Endothelial cell of umbilical vein (primary cell): ENCODE measurements around the gene COBLL1. TPM values are rescaled to one million over a fixed set of nuclear protein-coding genes. Genes with fewer than 3 reads are reported as not detected.

ENCODE experiments used
- BruUV-seq: library from RNA; stranded (reverse); fragments of 400-500 nt; replicated peaks from 2 replicates; lab custom pipeline; 2021; lab: Mats Ljungman, UMichigan
- CTCF ChIA-PET: fragments of 300-600, 350-600 bp; sonication (Branson Sonifier 250); formaldehyde crosslinking; loops from one replicate; lab custom pipeline; 2021; ENCODE audit warnings: antibody characterized with exemption, inconsistent platforms; lab: Charles Lee
- POLR2A ChIA-PET: fragments of 300-600, 350-600 bp; sonication (Branson Sonifier 250); formaldehyde crosslinking; loops from one replicate; lab custom pipeline; 2021; ENCODE audit warnings: antibody characterized with exemption, inconsistent platforms; lab: Charles Lee
- DNase-seq: peaks from one replicate; pipeline ENCODE4 v3.0.0-alpha.2; 2011; ENCODE audit warnings: low read depth, low spot score
- FAIRE-seq: peaks from 2 replicates; lab custom pipeline; 2011; peaks lifted over from hg19 to GRCh38; lab: Jason Lieb, UNC
- H2AFZ ChIP-seq: 2 replicates; pipeline ENCODE4 v1.6.0; 2012; ENCODE audit warnings: low read depth, low read length, control low read depth, inconsistent platforms
- H3K27ac ChIP-seq: 2 replicates; pipeline ENCODE4 v1.5.1; 2011; ENCODE audit warnings: low read depth, mild to moderate bottlenecking, control low read depth, low read length, moderate library complexity; ENCODE audit not compliant: insufficient read depth
- H3K27me3 ChIP-seq, 2 experiments: 2 replicates each; pipeline versions ENCODE4 v1.6.0 to v1.6.1; 2011; ENCODE audit warnings: low read length in 2 of 2, mixed read lengths in 1 of 2; ENCODE audit not compliant: control insufficient read depth in 2 of 2, insufficient read depth in 2 of 2
- H3K36me3 ChIP-seq, 2 experiments: 2 replicates in 1 of 2; 3 replicates in 1 of 2; pipeline ENCODE4 v1.5.1; 2011; ENCODE audit warnings: low read length in 2 of 2, mild to moderate bottlenecking in 1 of 2, moderate library complexity in 1 of 2; ENCODE audit not compliant: control insufficient read depth in 2 of 2, insufficient read depth in 2 of 2; ENCODE audit errors: extremely low read depth in 1 of 2
- H3K4me1 ChIP-seq: 3 replicates; pipeline ENCODE4 v1.5.1; 2011; ENCODE audit warnings: mild to moderate bottlenecking, low read length; ENCODE audit not compliant: control insufficient read depth, insufficient read depth; ENCODE audit errors: extremely low read depth
- H3K4me2 ChIP-seq: 2 replicates; pipeline ENCODE4 v1.6.1; 2011; ENCODE audit warnings: low read length, control low read depth, mixed read lengths; ENCODE audit not compliant: insufficient read depth
- H3K4me3 ChIP-seq, 3 experiments: fragments of 200-600 bp in 1 of 3; sonication (generic), shearing (Covaris generic) in 1 of 3; replicated peaks in 1 of 3; 2 replicates each; pipeline ENCODE4 v1.5.1; 2011 to 2016; ENCODE audit warnings: control low read depth in 3 of 3, low read length in 3 of 3, mild to moderate bottlenecking in 2 of 3, inconsistent platforms in 1 of 3, low read depth in 1 of 3, moderate library complexity in 1 of 3; ENCODE audit not compliant: insufficient read depth in 1 of 3
- H3K79me2 ChIP-seq: 2 replicates; pipeline ENCODE4 v1.6.0; 2012; ENCODE audit warnings: low read length, inconsistent platforms; ENCODE audit not compliant: control insufficient read depth, insufficient read depth
- H3K9ac ChIP-seq: replicated peaks from 2 replicates; pipeline ENCODE3; 2011; ENCODE audit warnings: low read length, control low read depth; ENCODE audit not compliant: insufficient read depth; ENCODE audit errors: extremely low read depth
- H3K9me1 ChIP-seq: replicated peaks from 3 replicates; pipeline ENCODE4 v1.6.0; 2011; ENCODE audit warnings: mild to moderate bottlenecking, low read length; ENCODE audit not compliant: control insufficient read depth, insufficient read depth; ENCODE audit errors: extremely low read depth
- H3K9me3 ChIP-seq: replicated peaks from 2 replicates; pipeline ENCODE4 v1.5.1; 2012; ENCODE audit warnings: low read length, inconsistent platforms; ENCODE audit not compliant: control insufficient read depth, insufficient read depth
- H4K20me1 ChIP-seq: replicated peaks from 2 replicates; pipeline ENCODE3; 2011; ENCODE audit warnings: mild to moderate bottlenecking, low read length; ENCODE audit not compliant: control insufficient read depth, insufficient read depth; ENCODE audit errors: extremely low read depth
- EZH2 ChIP-seq: IDR thresholded peaks from 2 replicates; pipeline ENCODE4 v1.6.1; 2012; ENCODE audit warnings: borderline replicate concordance, low read depth, mild to moderate bottlenecking, moderate library complexity, low read length, inconsistent platforms; ENCODE audit not compliant: severe bottlenecking
- FOS ChIP-seq: IDR thresholded peaks from 2 replicates; pipeline ENCODE4 v1.6.1; 2011; ENCODE audit warnings: mild to moderate bottlenecking, low read length, moderate library complexity, borderline replicate concordance; ENCODE audit not compliant: insufficient read depth
- GATA2 ChIP-seq: IDR thresholded peaks from 2 replicates; pipeline ENCODE4 v1.7.0; 2011; ENCODE audit warnings: low read depth, mild to moderate bottlenecking, moderate library complexity, mixed read lengths, low read length; ENCODE audit not compliant: insufficient read length, insufficient read depth
- JUN ChIP-seq: IDR thresholded peaks from 2 replicates; pipeline ENCODE4 v1.6.1; 2011; ENCODE audit warnings: borderline replicate concordance, low read depth; ENCODE audit not compliant: insufficient read length, insufficient read depth
- MYC ChIP-seq: IDR thresholded peaks from one replicate; pipeline ENCODE4 v1.6.1; 2011; ENCODE audit warnings: mild to moderate bottlenecking, low read depth, low read length
- POLR2A ChIP-seq: IDR thresholded peaks from 2 replicates; pipeline ENCODE4 v1.6.1; 2012; ENCODE audit warnings: low read depth, mild to moderate bottlenecking, control low read depth, low read length
- POLR2AphosphoS5 ChIP-seq: IDR thresholded peaks from 2 replicates; pipeline ENCODE4 v1.6.1; 2012; ENCODE audit warnings: low read depth, mild to moderate bottlenecking, control low read depth, low read length, moderate library complexity; ENCODE audit not compliant: insufficient read depth
- dilution Hi-C: fragments of 300-500 bp; cut with MboI; formaldehyde crosslinking; loops from one replicate; pipeline ENCODE4 v1.15.0; 2019; ENCODE audit warnings: low sequenced_read_pairs; ENCODE audit not compliant: extremely low pct_ligation_motif_present
- intact Hi-C: fragments of 100-400 bp; cut with micrococcal nuclease; formaldehyde crosslinking; loops from one replicate; pipeline ENCODE4 v1.10.0; 2022
- polyA plus RNA-seq, 4 experiments: library from polyadenylated mRNA; depleted of rRNA in 3 of 4; stranded (reverse) in 3 of 4; unstranded in 1 of 4; fragments of >200 nt; gene quantifications; 2 replicates each; pipeline versions ENCODE4 v1.2.1 to v1.2.3, GENCODE V29; 2011 to 2012; ENCODE audit warnings: missing spikeins in 1 of 4
- total RNA-seq: library from RNA; stranded (reverse); gene quantifications from 2 replicates; pipeline ENCODE4 v1.2.3, GENCODE V29; 2021
- TF ChIP-seq, protein P1 (sequence below), 2 donors: IDR thresholded peaks; 1 replicate in 1 of 2; 2 replicates in 1 of 2; pipeline ENCODE4 v1.5.1; 2011; ENCODE audit warnings: low read length in 2 of 2, mild to moderate bottlenecking in 2 of 2, moderate library complexity in 2 of 2, control low read depth in 1 of 2, inconsistent platforms in 1 of 2, low read depth in 1 of 2; ENCODE audit not compliant: insufficient read depth in 1 of 2; ENCODE audit errors: extremely low read depth in 1 of 2
- TF ChIP-seq, protein P2 (sequence below): IDR thresholded peaks from 2 replicates; pipeline ENCODE4 v1.6.1; 2011; ENCODE audit not compliant: insufficient read depth, insufficient read length

COBLL1 gene
- total and polyA plus RNA-seq, 2 donors (not counting 3 experiments of a cell fraction or from before 2014, with no cell fraction given), result 9.1 to 38.4 TPM

DNA sequence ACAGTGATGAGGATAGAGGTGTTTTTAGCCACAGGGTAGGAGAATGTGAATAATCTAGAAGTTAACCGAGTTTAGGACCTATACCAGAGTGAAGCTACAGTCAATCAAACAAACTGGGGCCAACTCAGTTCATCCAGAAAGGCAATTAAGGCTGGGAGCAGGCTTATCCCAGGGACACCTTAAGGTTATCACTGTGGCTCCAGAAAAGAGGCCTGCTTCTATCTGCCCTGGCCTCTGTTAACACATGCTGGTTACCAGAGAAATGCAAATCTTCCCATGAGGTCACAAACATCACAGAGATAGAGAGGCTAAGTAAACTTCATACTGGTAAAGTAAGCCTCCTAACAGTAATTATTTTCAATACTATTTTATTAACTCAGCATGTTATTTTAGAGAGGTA, 127.2 kb downstream of the COBLL1 start:
- H3K79me2 ChIP-seq, result no peaks in the 10 kb centered on the region
- H3K36me3 ChIP-seq, result no peaks in the 10 kb centered on the region
- H3K9me1 ChIP-seq, result no peaks in the 10 kb centered on the region
- no TSS peak for BruUV-seq
- intact Hi-C loops (no loop called here), dilution Hi-C loops (no loop called here)
- H3K27me3 ChIP-seq, result no peaks in the 10 kb centered on the region
- no peak overlapping the region for H3K9ac ChIP-seq
- no peak overlapping the region for H3K4me2 ChIP-seq
- no peaks in the 10 kb centered on the region for H4K20me1 ChIP-seq
- POLR2A ChIA-PET, result no interaction called here
- H3K9me3 ChIP-seq, result no peaks in the 10 kb centered on the region
- no peak for TF ChIP-seq EZH2
- TF ChIP-seq FOS, result no peak
- TF ChIP-seq POLR2AphosphoS5, result no peak
- no peak for TF ChIP-seq JUN
- TF ChIP-seq, protein P1, sequence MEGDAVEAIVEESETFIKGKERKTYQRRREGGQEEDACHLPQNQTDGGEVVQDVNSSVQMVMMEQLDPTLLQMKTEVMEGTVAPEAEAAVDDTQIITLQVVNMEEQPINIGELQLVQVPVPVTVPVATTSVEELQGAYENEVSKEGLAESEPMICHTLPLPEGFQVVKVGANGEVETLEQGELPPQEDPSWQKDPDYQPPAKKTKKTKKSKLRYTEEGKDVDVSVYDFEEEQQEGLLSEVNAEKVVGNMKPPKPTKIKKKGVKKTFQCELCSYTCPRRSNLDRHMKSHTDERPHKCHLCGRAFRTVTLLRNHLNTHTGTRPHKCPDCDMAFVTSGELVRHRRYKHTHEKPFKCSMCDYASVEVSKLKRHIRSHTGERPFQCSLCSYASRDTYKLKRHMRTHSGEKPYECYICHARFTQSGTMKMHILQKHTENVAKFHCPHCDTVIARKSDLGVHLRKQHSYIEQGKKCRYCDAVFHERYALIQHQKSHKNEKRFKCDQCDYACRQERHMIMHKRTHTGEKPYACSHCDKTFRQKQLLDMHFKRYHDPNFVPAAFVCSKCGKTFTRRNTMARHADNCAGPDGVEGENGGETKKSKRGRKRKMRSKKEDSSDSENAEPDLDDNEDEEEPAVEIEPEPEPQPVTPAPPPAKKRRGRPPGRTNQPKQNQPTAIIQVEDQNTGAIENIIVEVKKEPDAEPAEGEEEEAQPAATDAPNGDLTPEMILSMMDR (IDR thresholded peaks at IDR 0.05; ENCODE audit: extremely low read depth in 1 of 2, insufficient read depth in 1 of 2, low read depth in 1 of 2, low read length in 2 of 2), result no peak
- TF ChIP-seq GATA2, result no peak
- TF ChIP-seq MYC, result no peak
- TF ChIP-seq, protein P2, sequence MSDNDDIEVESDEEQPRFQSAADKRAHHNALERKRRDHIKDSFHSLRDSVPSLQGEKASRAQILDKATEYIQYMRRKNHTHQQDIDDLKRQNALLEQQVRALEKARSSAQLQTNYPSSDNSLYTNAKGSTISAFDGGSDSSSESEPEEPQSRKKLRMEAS, result no peak
- no peak for TF ChIP-seq POLR2A
- CTCF ChIA-PET, result interaction anchor here (0.7 to 1.5 kb wide), 2 partner anchors 154 to 1545 kb away, joined by 3 to 6 read pairs; no protein-coding TSS in a partner anchor
- H2AFZ ChIP-seq, result no peak overlapping the region
- no peak for DNase-seq
- H3K4me3 ChIP-seq, result no peak overlapping the region
- no peak for FAIRE-seq
- H3K27ac ChIP-seq, result no peak overlapping the region
- no peaks in the 10 kb centered on the region for H3K4me1 ChIP-seq
